Heart left ventricle (tissue), 16 donors: Measurements from ENCODE around the gene ADAM23. TPM values are rescaled to one million over a fixed set of nuclear protein-coding genes. Genes with fewer than 3 reads are reported as not detected.

Source experiments
- ATAC-seq, 4 donors: fragments of 200-7000 bp; cut with Tn5 transposase; one replicate each; pipeline ENCODE4 v1.9.1; 2020 to 2022; ENCODE audit warnings: moderate library complexity in 4 of 4, mild to moderate bottlenecking in 3 of 4, moderate number of reproducible peaks in 1 of 4
- DNase-seq, 5 donors: peaks; one replicate each; pipeline ENCODE4 v3.0.0-alpha.2; 2020
- H3K27ac ChIP-seq, 12 donors: fragments of 200-600 bp; sonication (generic) in 4 of 12; one replicate each; pipeline versions ENCODE4 v1.5.0 to v1.8.0; 2016 to 2022; ENCODE audit warnings: mild to moderate bottlenecking in 2 of 12
- H3K27me3 ChIP-seq, 9 donors: fragments of 200-600 bp; sonication (generic) in 2 of 9; one replicate each; pipeline versions ENCODE4 v1.5.1 to v1.8.0; 2016 to 2022; ENCODE audit warnings: mild to moderate bottlenecking in 3 of 9
- H3K36me3 ChIP-seq, 9 donors: fragments of 200-600 bp; sonication (generic) in 2 of 9; one replicate each; pipeline versions ENCODE4 v1.5.0 to v1.8.0; 2018 to 2022; ENCODE audit warnings: mild to moderate bottlenecking in 2 of 9
- H3K4me1 ChIP-seq, 12 donors: fragments of 200-600 bp; sonication (generic) in 4 of 12; one replicate each; pipeline versions ENCODE4 v1.5.0 to v1.8.0; 2016 to 2022; ENCODE audit warnings: mild to moderate bottlenecking in 3 of 12
- H3K4me3 ChIP-seq, 12 donors: fragments of 200-600 bp; sonication (generic) in 4 of 12; one replicate each; pipeline versions ENCODE4 v1.5.0 to v1.8.0; 2017 to 2022; ENCODE audit warnings: mild to moderate bottlenecking in 9 of 12, moderate library complexity in 4 of 12
- H3K9me3 ChIP-seq, 12 donors: fragments of 200-600 bp; sonication (generic) in 4 of 12; one replicate each; pipeline versions ENCODE4 v1.5.0 to v1.8.0; 2016 to 2022; ENCODE audit warnings: mild to moderate bottlenecking in 1 of 12
- POLR2A ChIP-seq, 2 donors: fragments of 450-650 bp; IDR thresholded peaks; one replicate each; pipeline ENCODE4 v1.6.1; 2017; ENCODE audit warnings: antibody characterized with exemption in 2 of 2, mild to moderate bottlenecking in 2 of 2, moderate library complexity in 2 of 2
- WGBS, 4 donors: extraction: QIAGEN DNeasy Blood & Tissue Kit in 2 of 4; methylation state at CpG; one replicate each; pipeline versions ENCODE4 v1.1.5 to v1.1.7; 2013 to 2018; 5-methylcytosine and 5-hydroxymethylcytosine counted together
- intact Hi-C, 10 donors: fragments of 100-400 bp; cut with DNase I; formaldehyde crosslinking; loops; one replicate each; pipeline versions ENCODE4 v1.11.1 to v1.14.2; 2022
- polyA plus RNA-seq, 2 donors: library from polyadenylated mRNA; stranded (reverse); fragments of 200-250 nt; gene quantifications; one replicate each; pipeline ENCODE4 v1.2.3, GENCODE V29; 2013
- total RNA-seq, 9 donors: library from RNA; depleted of rRNA in 2 of 9; stranded (reverse); fragments of >200 nt in 2 of 9; fragmentation: NEBNext Ultra II Directional in 3 of 9; extraction: Animal tissue kit (Norgen Biotek cat#: 25700) in 3 of 9; gene quantifications; one replicate each; pipeline versions ENCODE4 v1.1.0 to v1.2.4, GENCODE V29; 2016 to 2023
- TF ChIP-seq, protein P1 (sequence below), 12 donors: fragments of 200-600 bp; sonication (generic) in 4 of 12; IDR thresholded peaks; one replicate each; pipeline versions ENCODE4 v1.5.0 to v1.8.0; 2018 to 2022; ENCODE audit warnings: antibody characterized with exemption in 12 of 12, mild to moderate bottlenecking in 5 of 12
- donor health status: ischemic (EF 13 %, LVEDD 7.1; RV severe dilation, severe dysfunction).
- donor health status: healthy with polysubstance abuse.
- donor health status: DM: no; HTN: yes; CAD: no.
- donor health status: DM: no; HTN: no; CAD: no.
- donor health status: ischemic (EF 25% LVEDD 6.9; RV normal size, moderate dysfunction).
- donor health status: ischemic (EF 25% LVEDD 5.7; RV mildly dilated, moderate dysfunction).
- donor health status: healthy.
- donor health status: DM: yes; HTN: yes; CAD: no.
- donor health status: ischemic (EF 35%, LVEDD 5.7; RV mildly dilated, moderate dysfunction).
- donor health status: nonischemic (EF 11% LVEDD 7.7; RV severe dilation, severe dysfunction).
- donor health status: DM: yes; HTN: yes; CAD: no.
- donor health status: PGD.
- donor health status: ischemic (EF 29% LVEDD 5.4; RV normal size, mild dysfunction).
- donor health status: nonischemic (EF 23%, LVEDD 6.1; RV moderate dilation, normal function).

Gene ADAM23
- total and polyA plus RNA-seq, 11 donors, result 18.6 to 87.4 (median 57.9) TPM

GRCh38 chr2:206585335-206585734 lies 142.0 kb downstream of the ADAM23 start:
- peaks cover 0 to 11% (median 0%) of the 10 kb centered on the region in 9 donors for H3K36me3 ChIP-seq
- ATAC-seq, result no peak
- H3K9me3 ChIP-seq, result peaks cover 0 to 5% (median 0%) of the 10 kb centered on the region in 12 donors
- intact Hi-C loops, result no loop called here
- H3K27me3 ChIP-seq, result no peaks in the 10 kb centered on the region
- TF ChIP-seq POLR2A (IDR thresholded peaks at IDR 0.05), result no peak
- TF ChIP-seq, protein P1, sequence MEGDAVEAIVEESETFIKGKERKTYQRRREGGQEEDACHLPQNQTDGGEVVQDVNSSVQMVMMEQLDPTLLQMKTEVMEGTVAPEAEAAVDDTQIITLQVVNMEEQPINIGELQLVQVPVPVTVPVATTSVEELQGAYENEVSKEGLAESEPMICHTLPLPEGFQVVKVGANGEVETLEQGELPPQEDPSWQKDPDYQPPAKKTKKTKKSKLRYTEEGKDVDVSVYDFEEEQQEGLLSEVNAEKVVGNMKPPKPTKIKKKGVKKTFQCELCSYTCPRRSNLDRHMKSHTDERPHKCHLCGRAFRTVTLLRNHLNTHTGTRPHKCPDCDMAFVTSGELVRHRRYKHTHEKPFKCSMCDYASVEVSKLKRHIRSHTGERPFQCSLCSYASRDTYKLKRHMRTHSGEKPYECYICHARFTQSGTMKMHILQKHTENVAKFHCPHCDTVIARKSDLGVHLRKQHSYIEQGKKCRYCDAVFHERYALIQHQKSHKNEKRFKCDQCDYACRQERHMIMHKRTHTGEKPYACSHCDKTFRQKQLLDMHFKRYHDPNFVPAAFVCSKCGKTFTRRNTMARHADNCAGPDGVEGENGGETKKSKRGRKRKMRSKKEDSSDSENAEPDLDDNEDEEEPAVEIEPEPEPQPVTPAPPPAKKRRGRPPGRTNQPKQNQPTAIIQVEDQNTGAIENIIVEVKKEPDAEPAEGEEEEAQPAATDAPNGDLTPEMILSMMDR (IDR thresholded peaks at IDR 0.05), result no peak
- 75 to 86% (median 77%) methylated on average over 2 of the region's 2 CpGs for WGBS, 4 donors
- DNase-seq, result no peak
- peaks cover 0 to 22% (median 4%) of the 10 kb centered on the region in 12 donors for H3K4me1 ChIP-seq
- no peak overlapping the region for H3K27ac ChIP-seq
- H3K4me3 ChIP-seq, result no peak overlapping the region

DNA sequence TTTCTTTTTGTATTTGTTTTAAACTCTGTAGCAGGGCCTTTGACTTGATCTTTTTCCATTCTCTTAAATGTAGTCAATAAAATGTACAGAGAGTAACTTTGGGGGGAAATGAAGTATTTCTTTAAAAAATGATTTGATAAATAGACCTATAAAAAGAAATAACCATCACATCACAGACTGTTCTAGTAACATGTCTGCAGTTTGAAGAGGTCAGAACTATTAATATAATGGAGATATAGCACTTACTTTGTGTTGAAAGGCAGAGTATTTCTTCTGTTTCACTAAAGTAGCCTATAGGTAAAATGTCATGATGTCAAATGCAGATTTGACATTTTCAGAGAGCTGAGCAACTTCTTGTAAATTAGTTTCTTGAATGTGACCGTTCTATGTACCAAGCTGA lies 143.3 kb downstream of the ADAM23 start:
- WGBS, 4 donors, result 36 to 43% (median 40%) methylated on average over 1 of the region's 1 CpG
- intact Hi-C loops, result no loop called here
- Histone ChIP-seq H3K4me3 (peak overlapping the region in 1 of 12 donors; percentile 5), H3K9me3 (no peaks in the 10 kb centered on the region), H3K4me1 (peaks cover 0 to 22% (median 4%) of the 10 kb centered on the region in 12 donors), H3K27ac (no peak overlapping the region), H3K36me3 (peaks cover 0 to 19% (median 3%) of the 10 kb centered on the region in 9 donors), H3K27me3 (no peaks in the 10 kb centered on the region)
- DNase-seq (no peak), ATAC-seq (peak; percentile 56 to 70 (median 60))
- TF ChIP-seq, protein P1 (IDR thresholded peaks at IDR 0.05), result no peak
- no peak for TF ChIP-seq POLR2A (IDR thresholded peaks at IDR 0.05)

- no peak overlapping the region for H3K4me3 ChIP-seq
- H3K9me3 ChIP-seq, result no peaks in the 10 kb centered on the region
- peaks cover 0 to 44% (median 4%) of the 10 kb centered on the region in 9 donors for H3K36me3 ChIP-seq
- intact Hi-C loops, result no loop called here
- 90 to 96% (median 93%) methylated on average over 3 of the region's 3 CpGs for WGBS, 4 donors
- no peak for TF ChIP-seq POLR2A (IDR thresholded peaks at IDR 0.05)
- TF ChIP-seq, protein P1 (IDR thresholded peaks at IDR 0.05), result no peak
- ATAC-seq, result no peak
- H3K4me1 ChIP-seq, result no peaks in the 10 kb centered on the region
- no peak overlapping the region for H3K27ac ChIP-seq
- no peaks in the 10 kb centered on the region for H3K27me3 ChIP-seq
- DNase-seq, result no peak
Measured at GRCh38 chr2:206597717-206598218, 154.4 kb downstream of the ADAM23 start.

DNA sequence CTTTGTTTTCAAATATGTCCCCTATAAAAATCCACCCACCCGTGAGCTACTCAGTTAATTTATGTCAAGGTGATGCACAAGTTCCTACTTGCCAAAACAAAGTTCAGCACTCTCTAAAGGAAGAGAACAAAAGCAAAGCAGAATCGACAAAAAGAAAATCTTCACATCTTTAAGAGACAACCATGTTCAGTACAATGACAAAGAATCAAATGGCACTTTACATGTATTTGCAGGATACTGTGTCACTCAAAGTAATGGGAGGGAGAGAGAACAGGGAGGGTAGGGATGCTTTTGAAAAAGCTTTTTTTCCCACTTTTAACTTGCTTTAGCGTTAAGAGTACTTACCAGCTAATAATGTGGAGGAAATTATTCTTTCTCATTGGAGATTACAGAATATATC lies 159.9 kb downstream of the ADAM23 start:
- intact Hi-C loops, result no loop called here
- Histone ChIP-seq H3K4me3 (no peak overlapping the region), H3K9me3 (no peaks in the 10 kb centered on the region), H3K36me3 (peaks cover 0 to 30% (median 2%) of the 10 kb centered on the region in 9 donors), H3K27me3 (no peaks in the 10 kb centered on the region), H3K4me1 (no peaks in the 10 kb centered on the region), H3K27ac (no peak overlapping the region)
- no peak for DNase-seq
- WGBS, 4 donors, result 88 to 94% (median 91%) methylated on average over 3 of the region's 3 CpGs
- ATAC-seq, result no peak
- TF ChIP-seq, protein P1 (IDR thresholded peaks at IDR 0.05), result no peak
- no peak for TF ChIP-seq POLR2A (IDR thresholded peaks at IDR 0.05)
